Brain microvascular endothelial cell (primary cell): ENCODE data around the gene C3.

Source experiments
- DNase-seq: peaks from one replicate; pipeline ENCODE4 v3.0.0-alpha.2; 2020
- H3K27ac ChIP-seq: fragments of 250-450 bp; sonication (Bioruptor Pico); 2 replicates; pipeline ENCODE4 v1.5.1; 2020; ENCODE audit warnings: mild to moderate bottlenecking, moderate library complexity
- H3K27me3 ChIP-seq: fragments of 250-450 bp; sonication (Bioruptor Pico); replicated peaks from 2 replicates; pipeline ENCODE4 v1.5.1; 2020; ENCODE audit warnings: mild to moderate bottlenecking
- H3K36me3 ChIP-seq: fragments of 250-450 bp; sonication (Bioruptor Pico); replicated peaks from 2 replicates; pipeline ENCODE4 v1.5.1; 2020; ENCODE audit warnings: mild to moderate bottlenecking
- H3K4me3 ChIP-seq: 2 replicates; pipeline ENCODE4 v1.5.1; 2011; ENCODE audit warnings: low read depth, mild to moderate bottlenecking, control low read depth, low read length, moderate library complexity
- in situ Hi-C: cut with HindIII; loops from 2 replicates; pipeline ENCODE4 v1.10.0; 2017; ENCODE audit warnings: low sequenced_read_pairs, low pct_ligation_motif_present
- TF ChIP-seq, protein P1 (sequence below): IDR thresholded peaks from 2 replicates; pipeline ENCODE4 v1.5.1; 2011; ENCODE audit warnings: low read depth, mild to moderate bottlenecking, moderate library complexity, low read length, control low read depth, inconsistent platforms; ENCODE audit errors: missing control alignments

C3 gene

DNA sequence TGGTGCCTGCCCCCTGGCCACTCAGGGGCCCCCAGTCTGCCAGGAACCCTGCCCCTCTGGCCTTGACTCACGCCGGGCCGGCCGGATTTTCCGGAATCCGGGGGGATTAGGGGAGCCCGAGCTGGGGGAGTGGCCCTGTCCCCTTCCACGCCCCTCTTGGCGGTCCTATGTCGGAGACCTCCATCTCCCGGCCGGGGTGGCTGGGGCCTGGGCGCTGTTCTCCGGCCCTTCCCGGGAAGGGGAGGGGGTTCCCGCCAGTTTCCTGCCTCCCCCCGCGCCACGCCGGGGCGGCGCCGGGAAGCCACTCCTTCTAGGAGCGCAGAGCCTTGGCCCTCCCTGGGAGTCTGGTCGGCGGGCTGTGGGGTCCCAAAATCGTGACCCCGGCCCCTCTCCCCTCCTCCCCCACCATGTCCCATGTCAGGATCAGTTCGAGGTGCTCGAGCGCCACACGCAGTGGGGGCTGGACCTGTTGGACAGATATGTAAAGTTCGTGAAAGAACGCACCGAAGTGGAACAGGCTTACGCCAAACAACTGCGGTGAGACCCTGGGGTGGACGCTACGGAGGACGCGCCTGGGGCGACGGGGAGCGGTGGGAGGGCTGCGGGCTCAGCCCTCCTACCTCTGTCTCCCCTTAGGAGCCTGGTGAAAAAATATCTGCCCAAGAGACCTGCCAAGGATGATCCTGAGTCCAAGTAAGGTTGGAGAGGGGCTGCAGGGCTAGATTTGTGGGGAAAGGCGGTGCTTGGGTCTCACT lies 20.3 kb upstream of the C3 start:
- TF ChIP-seq, protein P1, sequence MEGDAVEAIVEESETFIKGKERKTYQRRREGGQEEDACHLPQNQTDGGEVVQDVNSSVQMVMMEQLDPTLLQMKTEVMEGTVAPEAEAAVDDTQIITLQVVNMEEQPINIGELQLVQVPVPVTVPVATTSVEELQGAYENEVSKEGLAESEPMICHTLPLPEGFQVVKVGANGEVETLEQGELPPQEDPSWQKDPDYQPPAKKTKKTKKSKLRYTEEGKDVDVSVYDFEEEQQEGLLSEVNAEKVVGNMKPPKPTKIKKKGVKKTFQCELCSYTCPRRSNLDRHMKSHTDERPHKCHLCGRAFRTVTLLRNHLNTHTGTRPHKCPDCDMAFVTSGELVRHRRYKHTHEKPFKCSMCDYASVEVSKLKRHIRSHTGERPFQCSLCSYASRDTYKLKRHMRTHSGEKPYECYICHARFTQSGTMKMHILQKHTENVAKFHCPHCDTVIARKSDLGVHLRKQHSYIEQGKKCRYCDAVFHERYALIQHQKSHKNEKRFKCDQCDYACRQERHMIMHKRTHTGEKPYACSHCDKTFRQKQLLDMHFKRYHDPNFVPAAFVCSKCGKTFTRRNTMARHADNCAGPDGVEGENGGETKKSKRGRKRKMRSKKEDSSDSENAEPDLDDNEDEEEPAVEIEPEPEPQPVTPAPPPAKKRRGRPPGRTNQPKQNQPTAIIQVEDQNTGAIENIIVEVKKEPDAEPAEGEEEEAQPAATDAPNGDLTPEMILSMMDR = no peak
- peaks cover 15% of the 10 kb centered on the region for H3K36me3 ChIP-seq
- in situ Hi-C loops = no loop called here
- no peak overlapping the region for H3K27ac ChIP-seq
- peak overlapping the region; percentile 85 for H3K4me3 ChIP-seq
- no peaks in the 10 kb centered on the region for H3K27me3 ChIP-seq
- DNase-seq = no peak

DNA sequence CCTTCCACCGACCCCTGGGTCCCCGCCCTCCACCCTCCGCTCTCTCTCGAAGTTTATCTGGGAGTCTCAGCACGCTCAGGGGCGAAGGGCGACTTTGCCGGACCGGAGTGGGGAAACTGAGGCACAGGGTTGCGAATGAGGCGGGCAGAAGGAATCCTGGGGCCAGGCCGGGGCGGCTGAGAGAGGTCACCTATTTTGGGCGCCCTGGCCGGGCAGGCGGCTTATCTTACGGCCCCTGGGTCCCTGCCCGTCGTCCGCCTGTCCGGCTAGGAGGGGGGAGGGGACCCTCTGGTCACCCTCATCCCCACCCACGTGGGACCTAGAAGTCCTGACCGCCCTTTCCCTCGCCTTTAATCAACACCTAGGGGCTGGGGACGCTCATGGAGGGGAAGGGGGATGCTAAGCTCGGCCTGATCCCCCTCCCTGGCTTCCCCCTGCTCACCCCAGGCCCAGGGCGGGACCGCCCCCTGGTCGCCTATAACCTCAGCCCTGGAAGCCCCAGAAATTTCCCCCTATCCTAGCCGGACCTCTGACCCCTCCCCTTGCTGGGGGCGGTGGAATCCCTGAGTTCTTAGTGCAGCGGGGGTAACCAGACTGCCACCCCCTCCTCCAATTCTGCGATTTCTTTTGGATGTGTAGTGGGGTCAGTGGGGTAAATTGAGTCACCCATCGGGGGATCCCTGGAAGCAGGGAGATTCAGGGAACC lies 19.6 kb upstream of the C3 start:
- DNase-seq = no peak
- H3K27ac ChIP-seq = peak overlapping the region; percentile 22
- peak overlapping the region; percentile 85 for H3K4me3 ChIP-seq
- no peaks in the 10 kb centered on the region for H3K27me3 ChIP-seq
- in situ Hi-C loops = no loop called here
- H3K36me3 ChIP-seq = peaks cover 13% of the 10 kb centered on the region
- TF ChIP-seq, protein P1 = no peak

DNA sequence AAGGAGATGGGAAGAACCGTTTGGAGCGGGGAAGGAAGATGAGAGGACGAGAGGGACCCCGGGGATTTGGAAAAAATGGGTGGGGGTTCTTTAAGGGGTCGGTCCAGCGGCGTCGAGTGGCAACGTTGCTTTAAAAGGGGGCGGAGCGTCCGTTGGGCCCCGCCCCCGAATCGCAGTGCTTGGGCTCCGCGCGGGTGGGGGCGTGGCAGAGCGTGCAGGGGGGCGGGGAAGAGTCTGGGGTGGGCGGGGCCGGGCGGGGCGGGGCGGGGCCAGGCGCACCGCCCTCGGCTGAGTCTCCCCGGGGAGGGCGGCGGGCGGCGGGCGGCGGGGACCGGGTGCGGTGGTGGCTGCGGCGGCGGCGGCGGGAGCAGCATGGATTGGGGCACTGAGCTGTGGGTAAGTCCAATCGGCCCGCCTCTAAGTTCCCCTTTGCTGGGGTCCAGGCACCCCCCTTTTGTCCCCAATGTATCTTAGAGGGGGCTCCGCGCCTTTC lies 19.0 kb upstream of the C3 start, which contains the start of gene TRIP10:
TSS of gene TRIP10 (plus strand) at position 291 of the 493 bp plus-strand sequence. CDS start at position 373, 82 bp downstream.
- Histone ChIP-seq H3K36me3 (peaks cover 12% of the 10 kb centered on the region), H3K4me3 (peak within 1 kb of the TSS; percentile 85), H3K27ac (peak within 1 kb of the TSS; percentile 22), H3K27me3 (no peaks in the 10 kb centered on the region)
- peak; percentile 54 for DNase-seq
- TF ChIP-seq, protein P1 = no peak
- in situ Hi-C loops = no loop called here

DNA sequence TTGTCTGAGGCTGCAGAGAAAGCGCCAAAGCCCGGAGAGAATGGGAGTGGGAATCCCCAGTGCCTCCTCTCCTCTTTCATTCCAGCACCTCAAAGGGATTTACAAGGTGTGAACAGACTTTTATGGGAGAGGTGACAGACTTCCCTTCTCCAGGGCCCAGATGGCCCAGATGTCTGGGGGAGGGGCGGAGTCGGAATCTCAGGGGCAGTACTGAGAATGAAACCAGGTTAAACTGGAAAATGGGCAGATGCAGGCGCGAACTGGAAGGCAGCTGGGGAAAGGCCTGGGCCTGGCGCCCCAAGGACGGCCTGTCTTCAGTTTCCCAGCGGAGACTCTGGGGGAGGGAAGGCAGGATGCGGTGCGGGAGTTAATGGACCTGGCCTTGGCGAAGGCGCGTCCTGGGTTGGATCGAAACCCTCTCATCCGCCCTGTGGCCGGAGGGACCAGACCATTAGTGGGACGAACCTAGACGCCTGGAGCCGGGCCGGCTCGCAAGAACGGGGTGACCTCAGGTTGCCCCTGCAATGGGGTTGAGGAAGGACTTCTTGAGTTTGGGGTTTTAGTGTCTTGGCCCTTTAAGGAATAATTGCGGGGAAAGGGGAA lies 18.4 kb upstream of the C3 start:
- DNase-seq = no peak
- H3K4me3 ChIP-seq = peak overlapping the region; percentile 38
- TF ChIP-seq, protein P1 = no peak
- in situ Hi-C loops = no loop called here
- H3K27ac ChIP-seq = peak overlapping the region; percentile 21
- no peaks in the 10 kb centered on the region for H3K27me3 ChIP-seq
- peaks cover 10% of the 10 kb centered on the region for H3K36me3 ChIP-seq

DNA sequence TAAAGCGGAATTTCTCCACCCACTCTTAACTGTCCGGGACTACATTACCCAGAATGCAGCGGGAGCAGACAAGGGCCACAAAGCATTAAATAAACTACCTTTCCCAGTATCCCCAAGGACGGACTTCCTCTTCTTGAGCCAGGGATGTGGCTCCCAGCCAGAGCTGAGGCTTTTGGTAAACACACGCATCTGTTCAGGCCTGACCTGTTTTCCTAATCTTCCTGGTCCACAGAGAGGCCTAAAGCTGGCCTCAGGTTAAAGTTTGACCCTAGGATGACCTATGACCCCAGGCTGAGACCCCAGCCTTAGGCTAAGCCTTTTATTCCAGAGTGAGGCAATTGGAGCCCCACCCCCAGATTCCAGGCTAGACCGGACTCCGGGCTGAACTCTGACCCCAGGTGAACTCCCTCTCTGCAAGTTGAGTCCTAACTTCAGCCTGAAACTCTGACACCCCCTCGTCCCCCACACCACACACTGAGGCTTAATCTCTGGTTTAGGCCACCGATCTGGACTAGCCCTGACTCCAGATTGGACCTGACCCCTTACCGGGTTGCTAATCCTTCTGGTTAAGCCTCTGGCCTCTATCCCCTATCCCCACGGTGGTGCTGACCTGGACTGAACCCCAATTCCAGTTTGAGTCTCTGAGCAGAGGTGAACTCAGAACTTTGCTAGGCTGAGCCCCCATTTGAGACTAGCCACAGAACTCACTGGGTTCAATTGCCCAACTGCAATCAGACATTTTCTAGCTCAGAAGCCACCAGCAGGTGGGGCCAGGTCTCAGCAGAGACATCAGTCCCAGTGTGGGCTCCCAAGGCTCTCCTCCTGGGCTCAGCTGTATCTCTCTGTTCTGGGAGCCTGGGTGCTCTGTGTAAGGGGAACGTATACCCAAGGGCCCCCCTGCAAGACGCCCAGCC lies 17.7 kb upstream of the C3 start:
- TF ChIP-seq, protein P1 = peak; percentile 84
- peak; percentile 88 for DNase-seq
- Histone ChIP-seq H3K36me3 (peaks cover 4% of the 10 kb centered on the region), H3K4me3 (no peak overlapping the region), H3K27me3 (no peaks in the 10 kb centered on the region), H3K27ac (peak overlapping the region; percentile 21)
- in situ Hi-C loops = no loop called here
